Glomerular visceral epithelial cell (primary cell): Measurements from ENCODE around the gene SUPT4H1.

Experiments
- DNase-seq: peaks from one replicate; pipeline ENCODE4 v3.0.0-alpha.2; 2016; ENCODE audit errors: extremely low spot score

Gene SUPT4H1

DNA sequence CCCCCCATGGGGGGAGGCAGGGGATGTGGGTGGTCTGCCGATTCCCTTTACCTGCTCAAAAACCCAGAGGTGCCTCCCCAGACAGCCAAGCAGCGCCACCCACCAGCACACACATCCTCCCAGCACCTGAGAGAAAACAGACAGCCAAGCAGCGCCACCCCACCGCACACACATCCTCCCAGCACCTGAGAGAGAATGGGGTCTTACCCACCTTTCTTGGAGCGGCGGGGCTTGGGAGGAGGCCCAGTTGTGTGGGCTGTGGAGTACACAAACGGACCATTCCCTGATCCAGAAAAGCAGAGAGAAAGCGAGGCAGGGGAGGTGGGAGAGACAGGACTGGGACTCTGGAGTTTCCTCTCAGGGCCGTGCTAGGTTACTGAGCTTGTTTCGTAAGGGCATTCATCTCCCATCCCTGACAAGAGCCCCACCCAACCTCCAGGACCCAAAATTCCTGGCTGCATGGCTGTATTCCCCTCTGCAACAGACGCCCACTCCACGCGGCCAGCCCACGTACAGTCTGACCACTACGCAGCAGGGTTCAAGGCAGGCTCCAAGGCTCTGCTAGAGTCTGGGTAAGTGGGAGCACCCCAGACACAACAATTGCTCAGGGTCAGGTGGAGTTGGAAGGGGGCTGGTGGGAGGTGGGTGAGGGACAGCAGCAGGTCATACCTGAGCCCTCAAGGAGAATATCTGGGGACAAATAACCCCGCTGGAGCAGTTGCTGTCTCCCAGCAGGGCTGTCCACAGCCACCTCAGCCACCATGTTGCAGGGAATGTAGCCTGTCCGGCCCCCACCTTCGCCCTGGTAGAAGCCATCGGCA is 45.7 kb downstream of the SUPT4H1 start:
- DNase-seq: no peak

DNA sequence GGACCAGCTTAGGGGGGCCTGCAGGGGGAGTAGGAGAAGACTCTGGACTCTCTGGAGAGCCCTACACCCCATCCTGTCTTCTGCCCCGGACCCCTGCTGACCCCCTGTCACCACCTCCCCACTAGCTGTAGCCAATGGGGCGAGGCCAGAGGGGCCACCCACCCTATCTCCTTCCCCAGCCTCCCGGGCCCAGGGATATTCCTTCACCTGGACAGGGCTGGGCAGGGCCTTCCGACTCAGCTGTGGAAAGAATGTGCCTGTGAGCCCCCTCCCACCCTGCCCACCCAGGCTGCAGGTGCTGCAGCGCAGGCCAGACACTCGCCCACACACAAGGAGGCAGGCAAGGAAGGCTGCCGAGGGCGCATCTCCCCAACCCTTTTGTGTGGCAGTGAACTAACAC is 46.4 kb downstream of the SUPT4H1 start:
- no peak for DNase-seq

DNA sequence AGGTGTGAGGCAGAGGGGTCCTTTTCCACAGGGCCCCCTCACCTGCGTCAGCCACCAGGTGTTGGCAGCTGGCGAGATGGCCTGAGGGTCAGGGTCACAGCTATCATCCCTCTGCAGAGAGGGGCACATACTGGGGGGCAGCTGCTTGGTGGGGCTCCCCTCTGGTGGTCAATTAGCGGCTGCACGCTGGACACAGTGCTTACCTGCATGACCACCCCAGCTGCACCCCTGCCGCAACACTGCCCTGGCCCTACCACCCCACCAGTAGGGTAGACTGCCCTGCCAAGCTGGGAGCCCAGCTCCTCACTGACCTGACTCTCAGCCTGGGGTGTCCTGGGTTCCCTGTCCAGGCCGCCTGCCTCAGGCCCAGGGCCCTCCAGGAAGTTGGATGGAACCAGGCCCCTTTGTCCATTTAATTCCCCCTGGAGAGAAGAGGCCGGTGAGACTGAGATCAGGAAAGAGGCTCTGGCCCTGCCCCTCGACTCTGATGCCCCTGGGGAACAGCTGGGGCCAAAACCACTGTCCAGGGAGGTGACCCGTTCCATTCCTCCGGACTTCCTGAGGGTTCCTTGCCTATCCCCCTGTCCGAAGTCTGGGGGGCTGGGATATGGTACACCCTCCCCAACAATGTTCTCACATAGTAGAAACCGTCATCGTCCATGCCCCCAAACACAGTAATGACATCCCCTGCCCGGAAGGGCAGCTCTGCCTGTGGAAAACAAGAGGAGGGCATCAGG is 47.1 kb downstream of the SUPT4H1 start:
- DNase-seq: no peak

DNA sequence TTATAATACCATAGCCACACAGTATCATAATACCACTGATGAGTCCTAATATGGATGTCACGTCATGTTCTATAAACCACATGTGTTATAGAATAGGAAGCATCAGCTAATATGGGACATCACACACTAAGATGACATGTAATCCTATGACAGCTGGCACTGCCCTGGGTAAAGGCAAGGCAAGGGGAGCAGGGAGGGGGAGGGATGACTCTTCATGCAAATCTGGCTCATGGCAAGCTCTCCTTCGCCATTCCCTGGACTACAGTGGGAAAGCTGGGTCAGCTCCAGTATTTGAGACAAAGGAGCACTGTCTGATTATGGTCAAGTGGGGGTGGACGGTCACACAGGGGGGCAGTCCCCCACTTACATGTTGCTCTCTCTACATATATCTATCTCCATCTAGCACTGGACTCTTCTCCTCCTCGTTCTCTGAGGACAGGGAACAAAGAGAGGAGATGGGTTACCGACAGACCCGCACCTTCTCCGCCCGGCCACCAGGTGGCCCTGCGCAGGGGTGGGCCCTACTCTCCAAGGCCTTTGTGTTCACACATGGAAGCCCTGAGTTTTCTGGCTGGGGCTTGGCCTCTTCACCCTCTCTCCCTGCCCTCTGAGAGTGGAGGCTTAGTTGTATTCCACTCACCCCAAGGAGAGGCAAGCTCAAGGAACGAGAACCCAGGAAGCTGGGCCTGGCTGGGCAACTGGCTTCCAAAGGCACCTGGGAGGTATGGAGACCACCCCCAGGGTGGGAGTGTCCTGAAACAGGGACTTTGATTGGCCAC is 47.8 kb downstream of the SUPT4H1 start:
- peak; percentile 57 for DNase-seq

DNA sequence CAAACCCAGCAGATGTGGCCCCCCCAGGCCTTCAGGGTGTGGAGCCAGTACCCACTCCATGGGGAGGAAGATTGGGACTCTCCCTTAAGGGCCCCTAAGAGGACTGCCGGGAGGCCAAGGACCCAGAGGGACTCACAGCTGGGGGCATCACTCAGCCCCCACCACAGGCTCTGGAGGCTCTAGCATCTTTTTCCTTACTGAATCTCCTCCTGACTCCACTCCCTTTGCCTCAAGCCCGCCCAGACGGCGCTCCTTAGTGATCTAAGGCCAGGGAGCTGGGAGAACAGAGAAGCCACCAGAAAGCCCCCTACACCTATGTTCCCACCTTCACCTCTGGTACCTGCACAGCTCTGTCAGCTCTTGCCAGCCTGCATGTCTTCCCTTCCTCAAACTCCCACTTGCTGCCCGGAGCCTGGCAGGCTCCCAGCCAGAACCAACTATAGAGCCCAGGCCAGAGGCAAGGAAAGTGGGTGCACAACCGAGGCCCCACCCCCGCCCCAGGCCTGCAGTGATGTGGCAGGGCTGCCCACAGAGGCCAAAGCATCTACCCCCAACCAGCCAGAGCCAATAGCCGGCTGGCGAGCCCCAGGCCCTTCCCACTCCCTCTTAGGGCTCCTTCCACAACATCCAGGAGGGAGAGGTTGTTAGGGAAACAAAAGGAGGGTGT is 48.9 kb downstream of the SUPT4H1 start:
- no peak for DNase-seq

DNA sequence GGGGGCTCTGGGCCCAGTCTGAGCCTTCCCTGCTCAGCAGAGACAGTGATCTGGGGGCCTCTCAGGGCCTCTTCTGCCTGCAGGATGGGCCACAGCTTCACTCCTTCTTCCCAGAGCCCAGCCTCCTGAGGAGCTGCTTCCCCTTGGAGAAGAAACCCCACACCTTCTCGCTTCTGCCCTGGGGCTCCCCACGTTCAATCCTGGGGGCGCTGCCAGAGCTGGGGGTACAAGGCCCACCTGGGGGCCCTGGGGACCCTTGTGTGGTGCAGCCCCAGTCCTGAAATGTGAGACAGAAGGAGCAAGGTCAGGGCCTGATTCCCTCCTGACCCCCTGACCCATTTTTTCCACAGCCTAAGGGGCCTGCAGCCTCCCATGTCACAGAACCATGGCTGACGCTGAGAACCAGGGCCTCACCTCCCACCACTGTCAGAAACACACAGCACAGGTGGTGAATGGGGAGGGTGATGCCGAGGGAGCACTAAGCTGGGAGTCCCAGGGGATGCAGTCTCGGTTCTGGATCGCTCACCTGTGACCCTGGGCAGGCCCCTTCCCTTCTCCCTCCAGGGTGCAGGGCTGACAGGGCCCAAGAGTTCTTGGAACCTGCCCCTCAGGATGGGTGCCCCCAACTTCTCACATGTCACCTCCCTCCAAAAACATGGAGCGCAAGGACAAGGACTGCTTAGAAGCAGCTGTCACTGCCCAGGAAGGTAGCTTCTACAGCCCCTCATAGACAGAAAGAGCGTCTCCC is 49.7 kb downstream of the SUPT4H1 start:
- no peak for DNase-seq

DNA sequence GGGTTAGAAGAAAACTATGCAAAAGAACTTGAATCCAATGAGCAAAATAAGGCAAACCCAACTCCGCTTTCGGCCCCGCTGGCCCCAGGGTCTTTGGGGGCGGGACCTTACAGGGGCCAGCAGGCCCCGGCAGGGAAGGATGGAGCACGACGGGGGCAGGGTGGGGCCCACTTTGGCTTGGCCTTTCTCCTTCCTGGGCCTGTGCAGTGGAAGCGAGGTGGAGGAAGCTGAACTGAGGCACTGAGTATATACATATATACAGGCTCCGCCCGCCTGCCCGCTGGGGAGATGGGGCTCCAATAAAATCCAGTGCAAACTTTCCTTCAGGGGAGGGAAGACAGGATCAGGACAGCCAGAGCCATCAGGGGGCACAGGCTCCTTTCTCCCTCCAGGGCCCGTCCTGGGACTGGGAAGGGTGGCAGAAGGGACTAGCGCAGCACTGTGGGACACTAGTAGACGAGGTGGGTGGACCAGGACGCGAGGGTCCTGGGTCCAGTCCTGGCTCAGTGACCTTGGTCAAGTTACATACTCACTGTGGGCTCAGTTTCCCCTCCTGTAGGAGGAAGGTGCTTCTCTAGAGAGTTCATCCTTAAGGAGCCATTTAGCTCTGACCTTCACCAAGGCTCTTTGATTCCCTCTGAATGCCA is 50.4 kb downstream of the SUPT4H1 start:
- no peak for DNase-seq

DNA sequence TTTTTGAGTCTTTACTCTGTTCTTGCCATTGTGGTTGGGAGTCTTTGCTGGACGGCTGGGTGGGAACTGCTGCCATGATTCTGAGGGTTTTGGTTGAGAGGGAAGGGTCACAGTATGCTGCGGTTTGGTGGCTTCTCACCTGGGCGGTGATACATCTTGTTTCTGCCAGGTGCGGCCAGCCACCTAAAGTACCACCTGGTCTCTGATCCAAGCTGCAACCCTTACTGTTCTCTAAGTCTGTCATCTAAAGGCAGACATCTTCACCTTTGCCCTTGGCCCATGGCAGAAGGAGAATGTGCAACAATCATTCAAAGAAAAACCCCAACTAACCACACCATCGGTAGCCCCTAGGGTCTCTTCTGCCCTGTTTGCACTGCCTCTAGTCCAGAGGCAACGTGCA is 51.7 kb downstream of the SUPT4H1 start:
- no peak for DNase-seq
